K562 (cell line): ENCODE results near the gene PIK3CG. TPM values are rescaled to one million over a fixed set of nuclear protein-coding genes. Genes with fewer than 3 reads are reported as not detected.

ENCODE experiments used
- ATAC-seq: fragments of 200-7000 bp; cut with Tn5 transposase; 3 replicates; pipeline ENCODE4 v1.9.1; 2020; ENCODE audit warnings: moderate library complexity
- BruUV-seq: library from RNA; stranded (reverse); fragments of 400-500 nt; replicated peaks from 2 replicates; lab custom pipeline; 2021; lab: Mats Ljungman, UMichigan
- CTCF ChIA-PET: fragments of 300-600 bp; formaldehyde crosslinking; extraction: SDS; loops from one replicate; lab custom pipeline; 2021; ENCODE audit warnings: low intra/inter-chr PET ratio; lab: Yijun Ruan, JAX
- POLR2A ChIA-PET: fragments of 300-600, 350-650 bp; sonication (Branson Sonifier 250); formaldehyde crosslinking; extraction: SDS; loops from one replicate; lab custom pipeline; 2021; ENCODE audit warnings: antibody characterized with exemption, inconsistent platforms; lab: Yijun Ruan, JAX
- DNase-seq, 4 experiments: peaks; one replicate each; pipeline versions ENCODE4 v3.0.0 to v3.0.0-alpha.2; 2011 to 2018; ENCODE audit warnings: low spot score in 3 of 4, mixed read lengths in 3 of 4; ENCODE audit errors: extremely low read depth in 1 of 4
- FAIRE-seq: peaks from 2 replicates; lab custom pipeline; 2011; peaks lifted over from hg19 to GRCh38; lab: Jason Lieb, UNC
- H2AFZ ChIP-seq: 2 replicates; pipeline ENCODE4 v1.6.0; 2011; ENCODE audit warnings: low read depth, low read length, control low read depth, inconsistent platforms
- H3K27ac ChIP-seq: fragments of 200-600 bp; 3 replicates; pipeline ENCODE4 v1.8.0; 2011; ENCODE audit warnings: low read depth, mild to moderate bottlenecking, control low read depth, inconsistent platforms, low read length, moderate library complexity, mixed read lengths; ENCODE audit errors: extremely low read depth
- H3K27me3 ChIP-seq, 2 experiments: fragments of 300-600 bp in 1 of 2; 2 replicates in 1 of 2; 3 replicates in 1 of 2; pipeline versions ENCODE4 v1.6.0 to v1.8.0; 2011; ENCODE audit warnings: inconsistent platforms in 2 of 2, low read length in 2 of 2, mild to moderate bottlenecking in 1 of 2, mixed read lengths in 1 of 2, moderate library complexity in 1 of 2; ENCODE audit not compliant: control insufficient read depth in 2 of 2, insufficient read depth in 2 of 2
- H3K36me3 ChIP-seq: fragments of 300-600 bp; 3 replicates; pipeline ENCODE4 v1.8.0; 2011; ENCODE audit warnings: mild to moderate bottlenecking, low read length, inconsistent platforms; ENCODE audit not compliant: control insufficient read depth, insufficient read depth
- H3K4me1 ChIP-seq, 2 experiments: fragments of 200-600 bp in 1 of 2; replicated peaks in 1 of 2; 2 replicates in 1 of 2; 3 replicates in 1 of 2; pipeline versions ENCODE4 v1.5.1 to v1.8.0; 2011; ENCODE audit warnings: inconsistent platforms in 2 of 2, low read length in 2 of 2, mild to moderate bottlenecking in 1 of 2, mixed read lengths in 1 of 2, moderate library complexity in 1 of 2; ENCODE audit not compliant: control insufficient read depth in 2 of 2, insufficient read depth in 2 of 2
- H3K4me2 ChIP-seq: 2 replicates; pipeline ENCODE4 v1.6.1; 2011; ENCODE audit warnings: low read length, control low read depth, inconsistent platforms, mixed read lengths; ENCODE audit not compliant: insufficient read depth
- H3K4me3 ChIP-seq: fragments of 200-600 bp; sonication (generic), shearing (Covaris generic); 2 replicates; pipeline ENCODE4 v1.5.1; 2016; ENCODE audit warnings: control low read depth, inconsistent platforms
- H3K79me2 ChIP-seq: fragments of 200-600 bp; 3 replicates; pipeline ENCODE4 v1.8.0; 2011; ENCODE audit warnings: low read length, inconsistent platforms; ENCODE audit not compliant: control insufficient read depth, insufficient read depth
- H3K9ac ChIP-seq, 2 experiments: 2 replicates each; pipeline versions ENCODE4 v1.6.0 to v1.6.1; 2011; ENCODE audit warnings: low read depth in 2 of 2, low read length in 2 of 2, control low read depth in 1 of 2, inconsistent platforms in 1 of 2, mild to moderate bottlenecking in 1 of 2, mixed read lengths in 1 of 2; ENCODE audit not compliant: insufficient read depth in 1 of 2
- H3K9me1 ChIP-seq: one replicate; pipeline ENCODE4 v1.6.0; 2011; ENCODE audit warnings: inconsistent platforms, mild to moderate bottlenecking, low read length, moderate library complexity; ENCODE audit not compliant: control insufficient read depth, insufficient read depth
- H3K9me3 ChIP-seq: replicated peaks from 2 replicates; pipeline ENCODE4 v1.5.1; 2011; ENCODE audit warnings: low read depth, low read length, inconsistent platforms; ENCODE audit not compliant: control insufficient read depth, insufficient read depth
- H4K20me1 ChIP-seq: replicated peaks from 2 replicates; pipeline ENCODE4 v1.6.1; 2011; ENCODE audit warnings: low read length, inconsistent platforms, mixed read lengths; ENCODE audit not compliant: control insufficient read depth, insufficient read depth
- HMG20A ChIP-seq: fragments of 450-650 bp; formaldehyde crosslinking; conservative IDR thresholded peaks from 2 replicates; pipeline ENCODE4 v1.4.0; 2020; ENCODE audit warnings: mild to moderate bottlenecking, mixed read lengths
- NFIC ChIP-seq: fragments of 450-650 bp; IDR thresholded peaks from 2 replicates; pipeline ENCODE4 v1.6.1; 2017; ENCODE audit warnings: mild to moderate bottlenecking, inconsistent platforms
- NR0B1 ChIP-seq: fragments of 450-650 bp; IDR thresholded peaks from one replicate; pipeline ENCODE4 v1.6.1; 2018; ENCODE audit warnings: mild to moderate bottlenecking, moderate library complexity; ENCODE audit not compliant: partially characterized antibody
- THRAP3 ChIP-seq: fragments of 450-650 bp; IDR thresholded peaks from 2 replicates; pipeline ENCODE4 v1.6.1; 2016; ENCODE audit warnings: mild to moderate bottlenecking, inconsistent platforms, borderline replicate concordance
- ZNF395 ChIP-seq: fragments of 200-800 bp; sonication (Bioruptor generic); IDR thresholded peaks from 2 replicates; pipeline ENCODE4 v1.6.1; 2017; ENCODE audit warnings: missing genetic modification characterization, missing compliant biosample characterization
- ZNF592 ChIP-seq: fragments of 450-650 bp; IDR thresholded peaks from 2 replicates; pipeline ENCODE4 v1.6.1; 2017; ENCODE audit warnings: antibody characterized with exemption, mild to moderate bottlenecking
- WGBS: fragments of 100-300 bp; shearing (Covaris generic); methylation state at CpG from one replicate; pipeline ENCODE4 v1.1.6; 2016; ENCODE audit warnings: low coverage, mixed read lengths; ENCODE audit not compliant: insufficient coverage; ENCODE audit errors: missing lambda C conversion rate; 5-methylcytosine and 5-hydroxymethylcytosine counted together
- in situ Hi-C: fragments of 300-500 bp; cut with MboI; formaldehyde crosslinking; loops from 4 replicates; pipeline ENCODE4 v1.15.0; 2018; ENCODE audit warnings: inconsistent platforms, mixed read lengths
- intact Hi-C: fragments of 100-400 bp; cut with micrococcal nuclease; formaldehyde crosslinking; loops from 2 replicates; pipeline ENCODE4 v1.14.2; 2022
- polyA plus RNA-seq, 8 experiments: library from polyadenylated mRNA; depleted of rRNA in 4 of 8; stranded (reverse) in 5 of 8; unstranded in 3 of 8; fragments of >200 nt; fragmentation: Nextera tagmentation in 2 of 8; fragmentation: Illumina TruSeq in 1 of 8; extraction: Ambion mirVana in 2 of 8; extraction: Trizol in 1 of 8; gene quantifications; 2 replicates each; pipeline versions ENCODE4 v1.2.1 to v1.2.3, GENCODE V29; 2011 to 2014; ENCODE audit warnings: inconsistent platforms in 1 of 8, missing spikeins in 1 of 8
- total RNA-seq, 7 experiments: library from RNA; depleted of rRNA in 6 of 7; stranded (reverse); fragments of >200 nt in 6 of 7; fragmentation: Illumina TruSeq in 2 of 7; extraction: Trizol in 2 of 7; gene quantifications; 2 replicates each; pipeline versions ENCODE4 v1.2.1 to v1.2.3, GENCODE V29; 2011 to 2021; ENCODE audit warnings: low replicate concordance in 1 of 7
- TF ChIP-seq, protein P1 (sequence below): sonication (generic); formaldehyde crosslinking; IDR thresholded peaks from 2 replicates; pipeline ENCODE4 v1.8.0; 2022; ENCODE audit warnings: mild to moderate bottlenecking, missing genetic modification reagents
- TF ChIP-seq, protein P2 (sequence below), 3 experiments: fragments of 200-800 bp in 1 of 3; fragments of 250-450 bp in 1 of 3; fragments of 450-650 bp in 1 of 3; sonication (Bioruptor Pico) in 1 of 3; sonication (Bioruptor generic) in 1 of 3; formaldehyde crosslinking in 1 of 3; IDR thresholded peaks; 2 replicates each; pipeline versions ENCODE4 v1.6.1 to v1.8.0; 2016 to 2022; ENCODE audit warnings: mild to moderate bottlenecking in 2 of 3, missing genetic modification characterization in 2 of 3, missing compliant biosample characterization in 1 of 3, moderate library complexity in 1 of 3

PIK3CG gene
- total and polyA plus RNA-seq, 9 of the 15 experiments (the other 6 are each of a cell fraction or from before 2014, with no cell fraction given): 5.3 to 42.5 (median 29.0) TPM

GRCh38 chr7:106840342-106840741 lies 24.7 kb upstream of the PIK3CG start:
- intact Hi-C loops (no loop called here), in situ Hi-C loops (no loop called here)
- POLR2A ChIA-PET: no interaction called here
- 9% methylated on average over 1 of the region's 1 CpG for WGBS
- H3K36me3 ChIP-seq: no peaks in the 10 kb centered on the region
- no peaks in the 10 kb centered on the region for H3K79me2 ChIP-seq
- no peak overlapping the region for H3K9ac ChIP-seq
- ATAC-seq: no peak
- H3K4me2 ChIP-seq: no peak overlapping the region
- no peak overlapping the region for H3K27ac ChIP-seq
- no peaks in the 10 kb centered on the region for H3K9me3 ChIP-seq
- no TSS peak for BruUV-seq
- H3K4me1 ChIP-seq: no peaks in the 10 kb centered on the region
- TF ChIP-seq ZNF395: no peak
- no peak for TF ChIP-seq NFIC
- TF ChIP-seq, protein P1, sequence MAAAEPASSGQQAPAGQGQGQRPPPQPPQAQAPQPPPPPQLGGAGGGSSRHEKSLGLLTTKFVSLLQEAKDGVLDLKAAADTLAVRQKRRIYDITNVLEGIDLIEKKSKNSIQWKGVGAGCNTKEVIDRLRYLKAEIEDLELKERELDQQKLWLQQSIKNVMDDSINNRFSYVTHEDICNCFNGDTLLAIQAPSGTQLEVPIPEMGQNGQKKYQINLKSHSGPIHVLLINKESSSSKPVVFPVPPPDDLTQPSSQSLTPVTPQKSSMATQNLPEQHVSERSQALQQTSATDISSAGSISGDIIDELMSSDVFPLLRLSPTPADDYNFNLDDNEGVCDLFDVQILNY (CRISPR knock-in tag): no peak
- TF ChIP-seq ZNF592: no peak
- TF ChIP-seq NR0B1: no peak
- TF ChIP-seq HMG20A (CRISPR knock-in tag): no peak
- TF ChIP-seq, protein P2, sequence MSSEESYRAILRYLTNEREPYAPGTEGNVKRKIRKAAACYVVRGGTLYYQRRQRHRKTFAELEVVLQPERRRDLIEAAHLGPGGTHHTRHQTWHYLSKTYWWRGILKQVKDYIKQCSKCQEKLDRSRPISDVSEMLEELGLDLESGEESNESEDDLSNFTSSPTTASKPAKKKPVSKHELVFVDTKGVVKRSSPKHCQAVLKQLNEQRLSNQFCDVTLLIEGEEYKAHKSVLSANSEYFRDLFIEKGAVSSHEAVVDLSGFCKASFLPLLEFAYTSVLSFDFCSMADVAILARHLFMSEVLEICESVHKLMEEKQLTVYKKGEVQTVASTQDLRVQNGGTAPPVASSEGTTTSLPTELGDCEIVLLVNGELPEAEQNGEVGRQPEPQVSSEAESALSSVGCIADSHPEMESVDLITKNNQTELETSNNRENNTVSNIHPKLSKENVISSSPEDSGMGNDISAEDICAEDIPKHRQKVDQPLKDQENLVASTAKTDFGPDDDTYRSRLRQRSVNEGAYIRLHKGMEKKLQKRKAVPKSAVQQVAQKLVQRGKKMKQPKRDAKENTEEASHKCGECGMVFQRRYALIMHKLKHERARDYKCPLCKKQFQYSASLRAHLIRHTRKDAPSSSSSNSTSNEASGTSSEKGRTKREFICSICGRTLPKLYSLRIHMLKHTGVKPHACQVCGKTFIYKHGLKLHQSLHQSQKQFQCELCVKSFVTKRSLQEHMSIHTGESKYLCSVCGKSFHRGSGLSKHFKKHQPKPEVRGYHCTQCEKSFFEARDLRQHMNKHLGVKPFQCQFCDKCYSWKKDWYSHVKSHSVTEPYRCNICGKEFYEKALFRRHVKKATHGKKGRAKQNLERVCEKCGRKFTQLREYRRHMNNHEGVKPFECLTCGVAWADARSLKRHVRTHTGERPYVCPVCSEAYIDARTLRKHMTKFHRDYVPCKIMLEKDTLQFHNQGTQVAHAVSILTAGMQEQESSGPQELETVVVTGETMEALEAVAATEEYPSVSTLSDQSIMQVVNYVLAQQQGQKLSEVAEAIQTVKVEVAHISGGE (CRISPR knock-in tag; IDR thresholded peaks at IDR 0.05): no peak
- TF ChIP-seq THRAP3: no peak
- TF ChIP-seq, all 486 proteins: peak for 0
- DNase-seq (no peak), FAIRE-seq (no peak)
- no peak overlapping the region for H3K4me3 ChIP-seq
- no peaks in the 10 kb centered on the region; a peak in 1 of 5 replicates for H3K27me3 ChIP-seq
- no peaks in the 10 kb centered on the region for H4K20me1 ChIP-seq
- no peaks in the 10 kb centered on the region for H3K9me1 ChIP-seq
- CTCF ChIA-PET: no interaction called here
- H2AFZ ChIP-seq: no peak overlapping the region
